DND-41 (cell line): ENCODE measurements around the gene TCF25.

Experiments used
- ATAC-seq: fragments of 200-7000 bp; cut with Tn5 transposase; 3 replicates; pipeline ENCODE4 v1.9.1; 2021; ENCODE audit warnings: low read depth; ENCODE audit not compliant: insufficient read depth
- DNase-seq: peaks from one replicate; pipeline ENCODE4 v3.0.0-alpha.2; 2020
- H2AFZ ChIP-seq: 2 replicates; pipeline ENCODE4 v1.6.0; 2012; ENCODE audit warnings: low read depth, low read length
- H3K27ac ChIP-seq: 2 replicates; pipeline ENCODE4 v1.5.1; 2012; ENCODE audit warnings: low read length, inconsistent platforms
- H3K27me3 ChIP-seq: fragments of 200-600 bp; sonication (generic); 2 replicates; pipeline ENCODE4 v1.6.0; 2012; ENCODE audit warnings: low read length, mild to moderate bottlenecking, inconsistent platforms; ENCODE audit not compliant: insufficient read depth, poor library complexity
- H3K36me3 ChIP-seq: 2 replicates; pipeline ENCODE4 v1.5.1; 2012; ENCODE audit warnings: low read length, inconsistent platforms; ENCODE audit not compliant: insufficient read depth
- H3K4me1 ChIP-seq: 2 replicates; pipeline ENCODE4 v1.5.1; 2012; ENCODE audit warnings: mild to moderate bottlenecking, low read length; ENCODE audit not compliant: insufficient read depth
- H3K4me2 ChIP-seq: 2 replicates; pipeline ENCODE4 v1.6.0; 2012; ENCODE audit warnings: mild to moderate bottlenecking, moderate library complexity, low read length, inconsistent platforms; ENCODE audit not compliant: insufficient read depth
- H3K4me3 ChIP-seq, 2 experiments: fragments of 200-600 bp in 1 of 2; shearing (Covaris generic) in 1 of 2; 2 replicates each; pipeline ENCODE4 v1.5.1; 2012 to 2016; ENCODE audit warnings: inconsistent platforms in 2 of 2, low read length in 2 of 2, mild to moderate bottlenecking in 2 of 2, low read depth in 1 of 2, moderate library complexity in 1 of 2
- H3K79me2 ChIP-seq: 2 replicates; pipeline ENCODE4 v1.6.0; 2012; ENCODE audit warnings: low read length, inconsistent platforms; ENCODE audit not compliant: insufficient read depth
- H3K9ac ChIP-seq: 2 replicates; pipeline ENCODE4 v1.6.0; 2012; ENCODE audit warnings: low read depth, mild to moderate bottlenecking, inconsistent platforms, low read length, moderate library complexity
- H3K9me3 ChIP-seq: 2 replicates; pipeline ENCODE4 v1.5.1; 2012; ENCODE audit warnings: low read length, moderate library complexity, mild to moderate bottlenecking, inconsistent platforms; ENCODE audit not compliant: insufficient read depth, severe bottlenecking
- H4K20me1 ChIP-seq: 2 replicates; pipeline ENCODE4 v1.6.0; 2012; ENCODE audit warnings: low read length; ENCODE audit not compliant: insufficient read depth
- CTCF ChIP-seq: IDR thresholded peaks from 2 replicates; pipeline ENCODE4 v1.5.1; 2012; ENCODE audit warnings: borderline replicate concordance, low read length, moderate library complexity, mild to moderate bottlenecking; ENCODE audit not compliant: poor library complexity, severe bottlenecking; ENCODE audit errors: extremely low read depth
- EZH2 ChIP-seq: IDR thresholded peaks from 3 replicates; pipeline ENCODE4 v1.6.1; 2012; ENCODE audit warnings: borderline replicate concordance, low read depth, mild to moderate bottlenecking, moderate library complexity, low read length, inconsistent platforms; ENCODE audit not compliant: severe bottlenecking

TCF25 gene

DNA sequence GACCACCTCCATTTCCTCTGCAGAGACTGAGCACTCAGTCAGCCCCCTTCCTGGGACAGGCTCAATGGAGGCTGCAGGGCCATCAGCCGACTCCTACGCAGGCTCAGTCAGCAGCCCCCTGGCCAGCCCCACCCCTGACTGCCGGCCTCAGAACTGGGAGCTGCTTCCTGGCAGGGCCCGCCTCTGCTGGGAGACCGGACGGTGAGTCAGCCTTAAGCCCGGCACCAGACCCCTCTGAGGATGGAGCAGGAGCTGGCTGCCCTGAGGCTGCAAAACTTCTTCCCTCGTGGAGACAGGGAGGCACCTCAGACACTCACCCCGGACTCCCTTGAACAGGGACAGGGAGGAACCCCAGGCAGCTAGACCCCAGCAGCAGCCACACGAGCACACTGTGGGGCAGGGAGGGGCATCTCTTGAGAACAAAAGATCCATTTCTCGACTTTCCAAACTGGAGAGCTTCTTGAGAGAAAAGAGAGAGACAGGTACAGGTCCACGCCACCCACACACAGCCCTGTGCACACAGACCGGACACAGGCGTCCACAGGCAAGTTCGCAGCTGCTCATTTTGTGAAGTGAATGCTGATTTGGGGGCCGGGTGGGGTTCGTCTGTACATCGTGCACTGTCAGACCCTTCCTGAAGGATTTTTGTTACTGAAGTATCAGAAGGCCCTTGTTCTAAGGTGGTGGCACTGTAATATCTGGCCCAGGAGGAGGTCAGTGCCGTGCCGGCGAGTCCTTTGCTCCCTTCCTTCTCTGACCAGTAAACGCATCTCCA lies 48.5 kb downstream of the TCF25 start:
- no peaks in the 10 kb centered on the region for H3K79me2 ChIP-seq
- no peak overlapping the region for H3K4me2 ChIP-seq
- H3K9ac ChIP-seq: no peak overlapping the region
- DNase-seq (no peak), ATAC-seq (no peak)
- H3K4me3 ChIP-seq: no peak overlapping the region
- TF ChIP-seq CTCF (no peak), EZH2 (peak; percentile 72)
- no peaks in the 10 kb centered on the region for H3K9me3 ChIP-seq
- peaks cover 67% of the 10 kb centered on the region for H4K20me1 ChIP-seq
- no peaks in the 10 kb centered on the region for H3K36me3 ChIP-seq
- no peak overlapping the region for H2AFZ ChIP-seq
- no peak overlapping the region for H3K27ac ChIP-seq
- H3K27me3 ChIP-seq: peaks cover 39% of the 10 kb centered on the region
- H3K4me1 ChIP-seq: peaks cover 39% of the 10 kb centered on the region

DNA sequence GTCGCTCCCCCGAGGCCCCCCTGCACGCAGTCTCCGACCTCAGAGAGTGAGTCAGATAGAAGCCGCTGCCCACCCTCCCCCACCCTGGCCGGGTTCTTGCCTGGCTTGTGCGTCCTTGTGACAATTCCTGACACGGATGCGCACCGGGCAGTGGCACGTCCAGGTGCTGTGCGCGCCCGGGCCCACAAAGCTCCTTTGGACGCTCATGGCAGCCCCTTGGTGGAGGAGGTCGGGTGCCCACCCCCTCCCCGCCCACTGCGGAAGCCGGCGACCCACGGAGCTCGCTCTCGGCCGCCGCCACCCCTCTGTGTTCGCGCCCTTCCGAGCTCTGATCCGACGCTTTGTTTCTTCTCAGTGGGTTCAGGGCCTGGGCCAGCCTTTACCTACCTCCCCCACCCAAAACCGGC lies 49.1 kb downstream of the TCF25 start:
- DNase-seq (no peak), ATAC-seq (no peak)
- H3K9me3 ChIP-seq: no peaks in the 10 kb centered on the region
- peaks cover 39% of the 10 kb centered on the region for H3K27me3 ChIP-seq
- H3K4me1 ChIP-seq: peaks cover 33% of the 10 kb centered on the region
- no peak overlapping the region for H3K9ac ChIP-seq
- H3K79me2 ChIP-seq: no peaks in the 10 kb centered on the region
- no peak overlapping the region for H3K27ac ChIP-seq
- H3K4me3 ChIP-seq: no peak overlapping the region
- no peak overlapping the region for H3K4me2 ChIP-seq
- H2AFZ ChIP-seq: no peak overlapping the region
- peaks cover 66% of the 10 kb centered on the region for H4K20me1 ChIP-seq
- TF ChIP-seq CTCF (no peak), EZH2 (no peak)
- H3K36me3 ChIP-seq: no peaks in the 10 kb centered on the region

DNA sequence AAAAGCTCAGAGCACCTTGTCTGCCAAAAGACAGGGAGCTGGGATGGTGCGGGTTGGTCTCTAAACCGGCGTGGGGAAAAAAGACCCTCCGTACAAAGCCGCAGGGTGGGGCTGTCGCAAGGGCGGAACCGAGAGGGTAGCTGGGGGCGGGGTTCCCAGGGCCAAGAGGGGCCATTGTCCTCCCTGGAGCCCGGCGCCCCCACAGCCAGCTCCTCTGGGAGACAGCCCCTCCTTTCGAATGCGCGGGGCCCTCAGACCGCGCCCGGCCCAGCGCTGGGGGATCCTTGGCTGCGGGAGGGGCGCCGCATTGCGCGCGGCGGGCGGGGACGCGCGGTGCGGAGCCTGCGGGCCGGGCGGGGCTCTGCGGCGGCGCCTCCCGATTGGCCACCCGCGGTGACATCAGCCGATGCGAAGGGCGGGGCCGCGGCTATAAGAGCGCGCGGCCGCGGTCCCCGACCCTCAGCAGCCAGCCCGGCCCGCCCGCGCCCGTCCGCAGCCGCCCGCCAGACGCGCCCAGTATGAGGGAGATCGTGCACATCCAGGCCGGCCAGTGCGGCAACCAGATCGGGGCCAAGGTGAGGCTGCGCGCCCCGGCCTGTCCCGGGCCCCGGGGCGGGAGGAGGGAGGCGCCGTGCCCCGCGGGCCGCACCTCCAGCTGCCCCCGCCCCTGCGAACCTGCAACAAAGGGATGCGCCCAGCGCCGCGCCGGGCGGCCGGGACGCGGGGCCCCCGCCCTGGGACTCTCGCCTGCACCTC lies 49.7 kb downstream of the TCF25 start, which contains the start of gene TUBB3:
Gene TUBB3 (plus strand): TSS at position 459 of the 756 bp plus-strand sequence. CDS start 60 bp downstream, at position 519.
- ATAC-seq (no peak), DNase-seq (no peak)
- no peak within 1 kb of the TSS for H3K9ac ChIP-seq
- H3K4me3 ChIP-seq: no peak within 1 kb of the TSS
- H3K27me3 ChIP-seq: peaks cover 39% of the 10 kb centered on the region
- peaks cover 68% of the 10 kb centered on the region for H4K20me1 ChIP-seq
- no peak within 1 kb of the TSS for H2AFZ ChIP-seq
- H3K27ac ChIP-seq: no peak within 1 kb of the TSS
- no peaks in the 10 kb centered on the region for H3K9me3 ChIP-seq
- H3K79me2 ChIP-seq: no peaks in the 10 kb centered on the region
- H3K4me2 ChIP-seq: no peak within 1 kb of the TSS
- peaks cover 27% of the 10 kb centered on the region for H3K4me1 ChIP-seq
- TF ChIP-seq CTCF (no peak), EZH2 (no peak)
- no peaks in the 10 kb centered on the region for H3K36me3 ChIP-seq
